Glomerular visceral epithelial cell (primary cell): ENCODE measurements around the gene CELF6.

Experiments used
- DNase-seq: peaks from one replicate; pipeline ENCODE4 v3.0.0-alpha.2; 2016; ENCODE audit errors: extremely low spot score

CELF6 gene

GRCh38 chr15:72319985-72320671 is at the start of gene CELF6:
CELF6 (minus strand) TSS chr15:72320157; CDS start chr15:72319874, 283 bp downstream.
- peak; percentile 75 for DNase-seq

GRCh38 chr15:72368899-72369298 is 48.9 kb upstream of the CELF6 start:
- no peak for DNase-seq

- no peak for DNase-seq
Observed at GRCh38 chr15:72368325-72368724, 48.4 kb upstream of the CELF6 start.

GRCh38 chr15:72365844-72366243 is 45.9 kb upstream of the CELF6 start:
- no peak for DNase-seq

DNA sequence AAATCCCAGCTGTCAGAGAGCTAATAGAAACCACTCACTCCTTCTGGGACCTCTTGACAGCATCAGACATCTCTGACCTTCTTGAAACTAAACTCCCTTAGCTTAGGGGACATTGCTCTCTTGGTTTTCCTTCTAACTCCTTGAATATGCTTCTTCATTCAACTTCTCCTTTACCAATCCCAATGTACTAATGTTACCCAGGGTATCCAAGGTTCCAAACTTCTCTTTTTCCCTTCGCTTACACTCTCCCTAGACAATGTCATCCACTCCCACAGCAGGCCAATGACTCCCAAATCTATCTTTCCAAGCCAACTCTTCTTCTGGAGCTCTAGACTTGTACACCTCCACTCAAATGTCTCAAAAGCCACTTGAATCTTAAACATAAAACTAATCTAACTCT is 41.2 kb upstream of the CELF6 start:
- no peak for DNase-seq

DNA sequence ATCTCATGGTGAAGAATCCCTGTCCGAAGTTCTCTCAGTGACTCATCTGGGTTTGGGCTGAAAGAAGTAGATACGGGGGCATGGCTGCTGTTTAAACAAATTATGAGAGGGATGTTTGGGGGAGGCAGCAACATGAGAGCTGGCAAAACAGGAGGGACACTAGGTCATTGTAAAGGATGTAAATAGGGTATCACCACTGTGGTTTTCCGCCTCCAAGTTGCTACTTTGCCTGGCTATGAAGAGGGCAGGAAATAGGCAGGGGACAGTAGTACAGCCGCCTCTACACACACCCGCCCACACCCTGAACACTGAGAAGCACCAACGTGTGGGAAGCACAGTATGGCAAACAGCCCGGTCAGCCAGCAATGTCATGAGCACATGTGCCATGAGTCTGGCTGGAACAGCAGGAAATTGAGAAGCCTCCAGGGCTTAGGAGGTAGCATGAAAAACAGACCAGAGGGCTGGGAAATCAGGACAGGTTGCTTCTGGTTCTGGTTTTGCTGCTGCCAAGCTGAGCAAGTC is 38.8 kb upstream of the CELF6 start:
- peak; percentile 7 for DNase-seq

DNA sequence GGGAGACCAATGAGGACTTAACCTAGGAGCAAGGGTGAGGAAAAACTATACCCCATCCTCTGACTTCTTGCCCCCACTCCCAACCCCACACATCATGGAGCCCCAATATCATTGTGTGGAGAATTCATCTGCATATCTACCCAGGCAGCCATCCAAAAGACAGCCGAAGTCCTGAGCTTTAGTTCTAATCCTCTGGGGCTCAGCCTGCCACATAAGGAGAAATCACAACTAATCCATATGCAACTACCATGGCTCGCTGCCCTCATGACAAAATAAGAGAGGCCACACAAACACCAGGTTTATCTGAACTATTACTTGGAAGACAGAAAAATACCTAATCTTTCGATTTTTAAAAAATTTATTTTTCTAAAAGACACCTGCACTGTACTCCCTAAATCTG is 38.2 kb upstream of the CELF6 start:
- DNase-seq: no peak

GRCh38 chr15:72354496-72354895 is 34.5 kb upstream of the CELF6 start:
- no peak for DNase-seq

DNA sequence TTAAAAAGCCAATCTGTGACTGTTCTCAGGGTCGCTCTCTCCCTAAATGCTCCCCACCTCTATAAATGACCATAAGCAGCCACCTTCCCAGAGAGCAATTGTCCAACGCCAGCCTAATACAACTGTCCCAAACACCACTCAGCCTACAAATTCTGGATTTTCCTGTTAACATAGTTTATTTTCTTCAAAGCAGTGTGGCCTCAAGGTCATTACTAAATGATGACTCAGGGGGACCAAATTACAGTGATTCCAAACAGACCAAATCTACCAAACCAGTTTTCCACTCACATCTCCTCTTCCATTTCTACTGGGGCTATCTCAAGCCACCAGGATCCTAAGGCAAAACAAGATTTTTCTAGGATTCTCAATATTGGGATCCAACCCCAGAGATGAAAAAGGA is 33.3 kb upstream of the CELF6 start:
- no peak for DNase-seq

DNA sequence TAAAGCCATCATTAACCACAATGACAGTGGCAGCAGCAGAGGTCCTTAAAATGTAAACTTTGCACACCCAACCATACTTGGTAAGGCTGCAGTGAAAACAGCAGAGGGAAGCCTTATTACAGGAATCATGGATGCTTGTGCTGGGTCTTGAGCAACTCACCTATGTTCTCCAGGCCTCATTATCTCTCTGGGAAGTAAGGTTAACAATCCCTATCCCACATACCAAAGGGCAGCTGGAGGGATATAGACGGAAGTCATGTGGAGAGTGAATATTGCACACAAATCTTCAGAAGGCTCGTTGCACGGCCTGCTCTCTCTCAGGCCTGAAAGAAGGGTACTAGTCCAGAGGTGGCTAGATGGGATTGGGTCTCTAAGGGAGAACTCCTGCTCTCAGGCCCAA is 25.8 kb upstream of the CELF6 start:
- DNase-seq: no peak

DNA sequence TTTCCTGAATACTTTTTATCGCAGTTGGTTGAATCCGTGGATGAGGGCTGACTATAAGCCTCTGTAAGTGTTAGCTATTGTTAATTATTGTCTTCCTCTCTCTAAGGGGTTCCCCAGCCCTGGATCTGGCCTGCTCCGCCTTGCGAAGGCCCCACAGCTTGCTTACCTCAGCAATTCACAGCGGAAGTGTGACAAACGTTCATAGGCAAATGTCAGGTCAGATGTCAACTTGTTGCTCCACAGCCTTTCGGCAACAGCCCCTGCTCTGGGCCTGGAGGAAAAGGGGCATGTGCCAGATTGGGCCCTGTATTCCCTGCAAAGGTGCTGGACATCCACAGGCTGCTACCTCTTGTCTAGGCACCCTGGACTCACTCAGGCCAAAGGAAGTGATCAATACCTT is 25.3 kb upstream of the CELF6 start:
- DNase-seq: no peak

DNA sequence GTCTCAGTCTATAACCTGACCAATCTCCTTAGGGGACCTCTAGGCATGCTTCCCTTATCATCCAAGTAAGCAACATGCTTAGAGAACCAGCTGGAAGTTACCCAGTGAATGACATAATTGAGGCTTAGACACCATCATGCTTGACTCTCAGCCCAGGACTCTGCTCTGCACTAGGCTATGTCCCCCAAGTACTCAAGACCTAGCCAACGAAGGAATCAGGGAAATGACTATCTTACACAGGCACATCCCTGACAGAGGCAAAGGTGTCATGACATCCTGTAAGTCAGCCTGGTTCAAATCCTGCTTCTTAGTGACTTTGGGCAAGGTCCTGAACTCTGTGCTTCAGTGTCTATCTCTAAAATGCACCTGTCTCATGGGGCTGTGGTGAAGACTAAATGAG is 24.6 kb upstream of the CELF6 start:
- DNase-seq: no peak

DNA sequence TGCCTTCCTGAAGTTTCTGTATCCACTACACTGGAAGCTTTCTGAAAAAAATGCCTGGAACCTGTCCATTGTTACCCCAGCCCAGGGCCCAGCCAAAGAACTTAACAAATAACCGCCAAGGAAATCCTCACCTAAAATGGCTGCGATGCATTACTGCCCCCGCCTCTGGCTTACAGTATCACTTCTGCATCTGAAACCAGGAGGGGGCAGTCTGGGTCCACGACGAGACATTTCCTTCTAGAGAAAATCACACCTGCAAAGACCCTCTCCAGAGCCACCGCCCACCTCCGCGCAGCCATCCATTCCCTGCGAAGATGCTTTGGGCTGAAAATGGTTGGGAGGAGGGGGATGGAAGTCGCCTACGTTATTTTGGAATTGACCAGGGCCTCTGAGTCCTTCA is 22.4 kb upstream of the CELF6 start:
- DNase-seq: no peak

DNA sequence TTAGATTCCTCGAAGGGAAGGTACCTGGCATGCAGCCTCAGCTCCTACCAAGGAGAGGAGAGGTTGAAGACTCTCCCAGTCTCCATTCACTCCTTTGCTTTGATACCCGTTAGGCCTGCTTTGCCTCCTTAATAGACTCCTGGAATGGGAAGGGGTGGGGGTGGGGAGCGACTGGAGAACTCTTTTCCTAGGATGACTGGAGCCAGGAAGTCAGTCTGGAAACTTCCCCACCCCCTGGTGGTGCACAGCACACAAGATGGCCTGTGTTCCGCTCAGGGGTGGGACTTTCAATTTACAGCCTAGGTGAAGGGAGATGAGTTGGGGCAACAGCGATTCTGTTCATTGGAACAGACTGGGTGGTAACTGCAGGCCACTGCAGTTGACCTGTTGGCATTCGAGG is 21.4 kb upstream of the CELF6 start:
- DNase-seq: no peak

GRCh38 chr15:72340366-72340765 is 20.4 kb upstream of the CELF6 start:
- DNase-seq: no peak

GRCh38 chr15:72339777-72340177 is 19.8 kb upstream of the CELF6 start:
- DNase-seq: peak; percentile 53

DNA sequence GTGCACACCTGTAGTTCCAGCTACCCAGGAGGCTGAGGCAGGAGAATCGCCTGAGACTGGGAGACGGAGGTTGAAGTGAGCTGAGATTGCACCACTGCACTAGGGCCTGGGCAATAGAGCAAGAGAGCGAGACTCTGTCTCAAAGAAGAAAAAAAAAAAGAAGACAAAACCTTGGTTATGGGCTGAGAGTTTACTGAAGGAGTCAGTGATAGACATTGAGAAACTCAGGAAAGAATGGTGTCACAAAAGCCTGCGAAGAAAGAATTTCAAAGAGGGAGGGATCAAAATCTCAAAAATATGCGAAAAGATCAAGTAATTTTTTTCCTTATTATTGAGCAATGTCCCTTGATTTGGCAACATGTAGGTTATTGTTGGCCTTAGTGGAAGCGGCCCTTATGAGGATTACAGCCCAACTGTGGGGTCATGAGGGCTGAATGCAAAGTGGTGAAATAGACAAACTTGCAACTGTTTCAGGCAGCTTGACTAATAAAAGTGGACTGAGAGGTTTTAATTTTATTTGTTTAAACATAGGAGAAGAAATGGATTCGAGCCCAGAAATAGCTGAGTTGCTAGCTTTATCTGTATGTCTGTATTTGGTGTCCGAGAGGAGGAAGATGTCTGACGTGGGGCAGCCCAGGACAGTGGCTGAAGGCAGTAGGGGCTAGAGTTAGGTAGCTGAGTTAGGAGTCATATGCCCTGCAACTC is 18.8 kb upstream of the CELF6 start:
- no peak for DNase-seq

DNA sequence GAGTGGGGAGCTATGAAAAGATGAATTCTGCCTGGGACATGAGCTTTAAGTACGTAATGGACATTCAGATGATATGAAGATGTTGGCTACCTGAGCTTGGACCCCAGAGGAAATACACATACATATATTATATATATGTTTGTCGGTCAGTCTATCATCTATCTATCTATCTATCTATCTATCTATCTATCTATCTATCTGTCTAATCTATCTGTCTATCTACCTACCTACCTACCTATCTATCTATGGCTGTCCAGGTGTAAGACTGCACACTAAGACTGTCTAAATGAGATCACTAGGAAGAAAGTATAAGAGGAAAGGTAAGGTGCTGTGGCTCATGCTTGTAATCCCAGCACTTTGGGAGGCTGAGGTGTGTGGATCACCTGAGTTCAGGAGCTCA is 18.2 kb upstream of the CELF6 start:
- no peak for DNase-seq

DNA sequence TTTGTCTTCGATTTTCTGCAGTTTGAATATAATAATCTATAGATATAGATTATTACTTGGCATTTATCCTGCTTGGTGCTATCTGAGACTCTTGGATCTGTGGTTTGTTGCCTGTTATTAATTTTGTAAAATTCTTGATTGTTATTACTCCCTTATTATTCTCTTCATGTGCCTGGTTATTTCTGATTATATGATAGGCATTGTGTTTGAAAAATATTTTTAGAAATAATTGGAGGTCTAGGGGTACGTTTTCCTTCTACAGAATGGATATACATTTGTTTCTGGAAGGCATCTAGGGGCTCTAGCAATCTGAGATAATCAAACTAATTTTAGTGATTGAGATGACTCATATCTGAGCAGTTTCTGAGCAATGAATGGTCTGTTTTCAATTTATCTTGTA is 14.9 kb upstream of the CELF6 start:
- DNase-seq: no peak

DNA sequence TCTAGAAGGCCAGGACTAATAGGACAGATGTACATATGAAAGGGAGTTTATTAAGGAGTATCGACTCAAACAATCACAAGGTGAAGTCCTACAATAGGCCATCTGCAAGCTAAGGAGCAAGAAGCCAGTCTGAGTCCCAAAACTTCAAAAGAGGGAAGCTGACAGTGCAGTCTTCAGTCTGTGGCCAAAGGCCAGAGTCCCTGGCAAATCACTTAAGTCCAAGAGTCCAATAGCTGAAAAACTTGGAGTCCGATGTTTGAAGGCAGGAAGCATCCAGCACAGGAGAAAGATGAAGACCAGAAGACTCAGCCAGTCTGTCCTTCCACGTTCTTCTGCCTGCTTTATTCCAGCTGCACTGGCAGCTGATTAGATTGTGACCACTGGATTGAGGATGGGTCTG is 11.1 kb upstream of the CELF6 start:
- DNase-seq: no peak

DNA sequence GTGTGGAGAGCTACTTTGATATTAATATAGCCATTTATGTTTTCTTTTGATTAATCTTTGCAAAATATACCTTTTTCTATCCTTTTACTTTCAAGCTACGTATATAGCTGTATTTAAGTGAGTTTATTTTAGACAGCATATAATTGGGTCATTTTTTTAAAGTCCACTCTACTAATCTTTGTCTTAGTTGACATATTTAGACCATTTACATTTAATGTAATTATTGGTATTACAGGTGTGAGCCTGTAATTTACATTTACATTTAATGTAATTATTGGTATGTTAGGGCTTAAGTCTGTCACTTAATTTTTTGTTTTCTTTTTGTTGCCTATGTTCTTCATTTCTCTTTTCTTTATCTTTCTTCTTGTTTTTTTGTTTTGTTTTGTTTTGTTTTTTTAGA is 3.8 kb upstream of the CELF6 start:
- no peak for DNase-seq

GRCh38 chr15:72319360-72319984 is 485 bp downstream of the CELF6 start:
- peak; percentile 61 for DNase-seq

DNA sequence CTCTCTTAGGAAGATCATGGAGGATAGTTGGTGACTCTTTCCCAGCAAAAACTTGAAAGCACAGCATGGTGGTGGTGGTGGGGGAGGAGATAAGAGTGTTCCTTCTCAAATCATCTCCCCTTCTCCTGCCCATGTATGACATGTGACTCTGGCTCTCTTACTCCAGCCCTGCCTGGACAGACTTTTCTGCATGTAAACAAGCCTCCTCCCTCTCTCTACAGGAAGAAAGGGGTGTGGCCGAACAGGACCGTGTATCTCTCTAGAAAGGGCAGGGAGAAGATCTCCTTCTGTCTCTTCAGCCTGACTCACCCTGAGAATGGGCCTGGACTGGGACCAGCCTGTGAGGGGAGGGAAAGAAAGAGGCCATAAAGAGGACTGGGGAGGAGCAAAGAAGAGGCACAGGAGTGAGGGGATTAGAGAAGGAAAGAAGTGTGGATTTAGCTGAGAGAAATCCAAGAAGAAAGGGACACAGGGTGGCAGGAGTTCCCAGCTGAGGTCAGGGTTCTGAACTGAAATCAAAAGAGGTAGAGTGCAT is 1.5 kb downstream of the CELF6 start:
- no peak for DNase-seq
